Measurements from ENCODE around the gene CYP24A1.

GRCh38 chr20:54217762-54218161, 44.0 kb upstream of the CYP24A1 start:
- TF ChIP-seq POLR2AphosphoS5 (IDR thresholded peaks at IDR 0.05; ENCODE audit: low read depth, low read length) = no peak
- TF ChIP-seq SIN3A (IDR thresholded peaks at IDR 0.05; ENCODE audit: borderline replicate concordance, insufficient read depth, low read length) = no peak
- no peak for TF ChIP-seq REST (IDR thresholded peaks at IDR 0.05; ENCODE audit: insufficient read depth in 1 of 2, low read depth in 2 of 2, low read length in 2 of 2)
- no peak for TF ChIP-seq TAF1 (IDR thresholded peaks at IDR 0.05; ENCODE audit: borderline replicate concordance, insufficient read depth, low read length)

Data from PFSK-1 (cell line).